GM19452 (cell line): ENCODE results near the gene BNIP1.
A peak's percentile ranks its signal among the peaks of the same experiment; 100 is the strongest.
"Not testable (repeated sequence)": the region's sequence is repeated elsewhere in the genome, so short reads cannot be mapped to it uniquely, and the experiment has no call there.

ENCODE experiments used
- ATAC-seq: cut with Tn5 transposase; IDR thresholded peaks from one replicate; pipeline ENCODE4 v1.9.1; 2021; ENCODE audit not compliant: unreplicated experiment

The BNIP1 gene, protein sequence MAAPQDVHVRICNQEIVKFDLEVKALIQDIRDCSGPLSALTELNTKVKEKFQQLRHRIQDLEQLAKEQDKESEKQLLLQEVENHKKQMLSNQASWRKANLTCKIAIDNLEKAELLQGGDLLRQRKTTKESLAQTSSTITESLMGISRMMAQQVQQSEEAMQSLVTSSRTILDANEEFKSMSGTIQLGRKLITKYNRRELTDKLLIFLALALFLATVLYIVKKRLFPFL

DNA sequence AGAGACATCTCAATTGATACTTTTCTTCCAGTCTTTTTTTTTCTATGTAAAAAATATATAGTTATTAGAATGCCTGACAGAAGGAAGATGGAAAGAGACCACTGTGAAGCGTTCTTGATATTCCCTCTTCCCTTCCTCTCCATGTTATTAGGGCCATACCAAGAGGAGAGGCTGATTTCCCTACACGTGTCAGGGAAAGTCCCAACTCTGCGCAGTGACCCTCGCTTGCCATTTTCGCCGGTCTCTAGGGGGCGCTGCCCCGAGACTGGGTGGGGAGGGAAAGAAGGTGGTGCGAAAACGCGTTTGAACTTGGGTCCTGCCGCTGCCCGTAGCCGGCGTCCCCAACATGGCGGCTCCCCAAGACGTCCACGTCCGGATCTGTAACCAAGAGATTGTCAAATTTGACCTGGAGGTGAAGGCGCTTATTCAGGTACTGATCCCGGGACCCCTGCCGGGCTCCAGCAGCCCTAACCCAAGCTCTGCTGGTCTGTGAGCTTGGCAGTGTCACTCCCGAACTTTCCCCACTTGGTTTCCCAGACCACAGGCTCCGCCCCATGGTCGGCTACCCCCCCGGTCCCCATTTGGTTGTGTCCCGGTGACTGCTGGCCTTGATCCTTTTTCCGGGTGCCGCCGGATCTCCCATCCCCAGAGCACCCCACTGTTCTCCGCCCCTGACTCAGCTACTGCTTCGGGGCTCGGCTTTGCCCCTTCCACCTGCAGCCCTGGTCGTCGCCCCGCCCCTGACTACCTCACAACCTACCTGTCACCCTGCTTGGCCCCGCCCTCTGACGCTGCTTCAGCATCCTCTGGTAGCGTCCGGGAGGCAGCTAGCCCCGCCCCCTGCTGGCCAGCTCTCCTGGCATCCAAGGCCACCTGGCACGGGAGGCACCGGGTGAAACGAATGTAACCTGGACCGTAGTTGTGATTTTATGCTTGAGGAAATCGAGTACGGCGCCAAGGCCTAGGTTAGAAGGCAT, at the start of gene BNIP1:
Gene BNIP1, plus strand, starts transcription at position 332 of the 977 bp plus-strand sequence. Its CDS starts 15 bp downstream, at position 347.
- peak; percentile 94 for ATAC-seq

DNA sequence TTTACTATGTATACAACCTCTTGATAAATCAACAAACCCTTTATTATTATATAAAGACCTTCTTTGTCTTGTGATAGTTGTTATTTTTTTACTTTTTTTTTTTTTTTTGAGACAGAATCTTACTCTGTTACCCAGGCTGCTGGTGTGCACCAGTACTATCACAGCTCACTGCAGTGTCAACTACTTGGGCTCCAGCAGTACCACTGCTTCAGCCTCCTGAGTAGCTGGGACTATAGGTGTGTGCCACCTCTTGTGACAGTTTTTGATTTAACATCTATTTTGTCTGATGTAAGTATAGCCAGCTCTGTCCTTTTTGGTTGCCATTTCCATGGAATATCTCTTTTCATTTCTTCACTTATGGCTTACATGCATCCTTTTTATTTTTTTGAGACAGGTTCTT, 45.5 kb upstream of the BNIP1 start:
- no peak for ATAC-seq

DNA sequence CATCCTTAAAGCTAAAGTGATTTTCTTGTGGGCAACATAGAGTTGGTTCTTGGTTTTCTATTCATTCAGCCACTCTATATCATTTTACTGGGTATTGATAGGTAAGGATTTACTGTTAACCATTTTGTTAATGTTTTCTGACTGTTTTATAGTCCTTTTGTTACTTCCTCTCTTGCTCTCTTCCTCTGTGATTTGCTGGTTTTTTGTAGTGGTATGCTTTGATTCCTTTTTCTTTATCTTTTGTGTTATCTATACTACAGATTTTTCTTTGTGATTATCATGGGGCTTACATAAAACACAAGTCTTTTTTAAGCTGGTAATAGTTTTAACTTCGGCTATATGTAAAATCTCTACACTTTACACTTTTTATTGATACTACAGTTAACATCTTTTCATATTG, 44.9 kb upstream of the BNIP1 start:
- no peak for ATAC-seq

DNA sequence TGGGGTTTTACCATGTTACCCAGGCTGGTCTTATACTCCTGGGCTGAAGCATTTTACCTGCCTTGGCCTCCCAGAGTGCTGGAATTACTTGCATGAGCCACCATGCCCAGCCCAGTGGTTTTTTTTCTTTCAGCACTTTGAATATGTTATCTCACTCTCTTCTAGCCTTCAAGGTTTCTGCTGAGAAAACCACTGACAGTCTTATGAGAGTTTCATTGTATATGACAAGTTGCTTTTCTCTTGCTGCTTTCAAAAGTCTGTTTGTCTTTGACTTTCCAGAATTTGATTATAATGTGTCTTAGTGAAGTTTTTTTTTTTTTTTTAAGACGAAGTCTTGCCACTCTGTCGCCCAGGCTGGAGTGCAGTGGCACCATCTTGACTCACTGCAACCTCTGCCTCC, 43.1 kb upstream of the BNIP1 start:
- no peak for ATAC-seq

DNA sequence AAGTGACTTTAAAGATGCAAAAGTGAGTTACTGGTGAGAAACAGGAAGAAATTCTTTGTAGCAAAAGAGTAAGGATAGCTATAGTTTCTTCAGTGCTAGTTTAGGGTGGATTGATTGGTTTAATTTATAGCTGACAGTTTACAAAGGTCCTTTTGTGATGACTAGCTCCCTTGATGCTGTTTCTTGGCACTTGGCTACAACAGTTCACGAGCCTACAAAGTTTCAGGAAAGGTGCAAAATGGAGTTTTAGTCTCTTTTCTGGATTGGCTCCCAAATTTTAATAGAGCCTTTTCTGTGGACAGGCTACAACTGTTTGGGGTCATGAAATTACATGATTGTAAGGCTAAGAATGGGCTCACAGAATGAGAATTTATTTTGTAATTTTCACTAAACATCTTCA, 40.9 kb upstream of the BNIP1 start:
- no peak for ATAC-seq

DNA sequence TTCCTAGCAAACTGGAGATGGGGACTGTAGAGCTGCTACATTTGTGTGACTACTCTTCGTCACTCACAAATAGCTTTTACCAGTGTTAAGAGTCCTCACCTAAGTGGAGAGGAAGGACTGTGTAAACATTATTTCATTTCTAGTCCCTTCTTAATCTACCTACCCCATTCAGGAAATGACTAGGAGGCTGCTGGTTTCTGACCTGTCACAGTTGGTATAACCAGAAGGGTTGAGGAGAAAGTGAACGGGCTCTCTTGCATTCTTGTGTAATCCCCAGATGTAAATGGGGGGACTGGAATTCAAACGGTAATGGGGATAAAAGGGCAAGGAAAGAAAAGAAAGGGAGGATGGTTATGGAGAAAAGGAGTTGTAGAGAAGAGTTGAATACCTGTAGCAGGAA, 35.4 kb upstream of the BNIP1 start:
- ATAC-seq: no peak

DNA sequence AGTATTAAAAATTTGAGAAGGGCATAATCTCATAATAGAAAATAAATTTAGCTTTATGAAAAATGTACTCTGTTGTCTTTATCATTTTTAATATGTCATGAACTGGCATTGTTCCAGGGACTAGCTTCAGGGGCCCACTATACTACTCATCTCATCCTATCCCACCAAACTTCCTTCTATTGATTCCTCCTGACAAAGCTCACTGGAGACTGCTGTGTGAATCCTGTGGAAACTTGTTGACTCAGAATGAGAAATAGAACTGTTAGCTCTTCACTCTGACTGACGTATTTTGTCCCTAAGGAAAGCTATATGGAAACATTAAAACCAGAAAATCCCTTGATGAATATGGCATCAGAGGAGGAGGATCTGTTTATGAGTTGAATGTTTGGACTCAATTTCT, 29.8 kb upstream of the BNIP1 start:
- no peak for ATAC-seq

DNA sequence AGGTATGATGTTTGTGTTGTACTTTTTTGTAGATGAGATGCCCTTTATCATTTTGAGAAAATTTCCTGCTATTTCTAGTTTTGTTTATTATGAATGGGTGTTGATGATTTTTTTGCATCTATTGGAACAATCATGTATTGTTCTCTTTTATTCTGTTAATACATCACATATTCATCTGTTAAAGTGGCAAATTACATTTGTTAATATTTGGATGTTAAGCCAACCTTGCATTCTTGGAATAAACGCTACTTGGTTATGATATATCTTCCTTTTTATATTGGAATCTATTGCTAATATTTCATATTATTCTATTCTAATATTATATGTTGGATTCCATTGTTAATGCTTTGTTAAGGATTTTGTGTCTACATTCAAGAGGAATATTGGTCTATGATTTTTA, 24.6 kb upstream of the BNIP1 start:
- no peak for ATAC-seq

DNA sequence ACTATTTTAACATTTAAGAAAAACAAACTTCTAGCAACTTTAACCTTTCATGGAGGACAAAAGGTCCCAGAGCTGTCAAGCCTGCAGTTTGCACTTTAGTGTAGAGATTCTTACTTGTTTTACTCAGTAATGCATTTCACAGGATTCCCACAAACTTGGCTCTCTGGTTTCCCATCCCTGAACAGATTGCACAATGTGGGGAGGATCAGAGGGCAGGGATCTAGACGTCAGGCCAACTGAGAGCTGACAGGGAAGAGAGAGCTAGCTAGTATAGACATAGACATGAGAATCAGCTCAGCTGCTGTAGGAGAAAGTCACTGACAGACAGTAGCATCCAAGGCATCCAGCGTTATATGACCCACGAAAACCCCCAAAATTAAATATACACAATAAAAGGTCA, 20.9 kb upstream of the BNIP1 start:
- no peak for ATAC-seq

DNA sequence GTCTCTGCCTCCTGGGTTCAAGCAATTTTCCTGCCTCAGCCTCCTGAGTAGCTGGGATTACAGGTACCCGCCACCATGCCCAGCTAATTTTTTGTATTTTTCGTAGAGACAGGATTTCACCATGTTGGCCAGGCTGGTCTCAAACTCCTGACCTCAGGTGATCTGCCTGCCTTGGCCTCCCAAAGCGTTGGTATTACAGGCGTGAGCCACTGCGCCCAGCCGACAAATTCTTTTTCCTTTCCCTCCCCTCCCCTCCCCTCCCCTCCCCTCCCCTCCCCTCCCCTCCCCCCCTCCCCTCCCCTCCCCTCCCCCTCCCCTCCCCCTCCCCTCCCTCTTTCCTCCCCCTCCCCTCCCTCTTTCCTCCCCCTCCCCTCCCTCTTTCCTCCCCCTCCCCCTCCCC, 12.2 kb upstream of the BNIP1 start:
- not testable (repeated sequence) for ATAC-seq

DNA sequence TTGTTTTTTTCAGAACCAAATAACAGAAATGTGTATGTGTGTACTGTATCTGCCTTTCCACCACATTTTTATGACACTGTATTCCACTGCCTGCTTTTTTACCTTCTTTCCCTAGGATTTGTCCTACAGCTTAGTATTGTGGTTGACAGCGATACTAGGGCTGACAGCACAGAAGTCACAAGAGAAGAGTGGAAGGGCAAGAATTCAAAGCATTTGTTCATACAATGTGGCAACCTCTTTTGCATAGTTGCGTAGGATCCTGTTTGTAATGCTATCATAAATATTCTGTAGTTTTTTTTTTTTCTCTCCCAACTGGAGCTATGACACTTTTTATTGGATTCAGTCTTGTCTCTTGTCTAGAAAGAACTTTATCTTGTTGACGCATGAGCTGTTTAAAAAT, 5.6 kb upstream of the BNIP1 start:
- no peak for ATAC-seq

DNA sequence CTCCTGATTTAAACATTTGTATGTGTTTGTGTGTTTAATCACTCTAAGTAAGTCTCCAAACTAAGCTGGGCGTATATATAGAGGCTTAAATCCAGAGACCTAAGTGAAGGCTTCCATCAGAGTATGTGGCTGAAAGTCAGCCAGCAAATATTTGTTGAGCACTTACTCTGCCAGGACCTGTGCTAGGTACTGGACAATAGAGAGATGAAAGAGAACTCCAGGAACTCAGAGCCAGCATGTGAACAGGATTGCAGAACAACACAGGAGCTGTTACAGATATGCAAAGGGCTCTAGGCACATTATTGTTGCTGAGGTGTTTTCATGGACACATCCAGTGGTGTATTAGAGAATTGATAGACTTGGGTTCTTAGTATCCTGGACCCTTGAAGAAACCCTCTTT, 4.7 kb upstream of the BNIP1 start:
- ATAC-seq: no peak

DNA sequence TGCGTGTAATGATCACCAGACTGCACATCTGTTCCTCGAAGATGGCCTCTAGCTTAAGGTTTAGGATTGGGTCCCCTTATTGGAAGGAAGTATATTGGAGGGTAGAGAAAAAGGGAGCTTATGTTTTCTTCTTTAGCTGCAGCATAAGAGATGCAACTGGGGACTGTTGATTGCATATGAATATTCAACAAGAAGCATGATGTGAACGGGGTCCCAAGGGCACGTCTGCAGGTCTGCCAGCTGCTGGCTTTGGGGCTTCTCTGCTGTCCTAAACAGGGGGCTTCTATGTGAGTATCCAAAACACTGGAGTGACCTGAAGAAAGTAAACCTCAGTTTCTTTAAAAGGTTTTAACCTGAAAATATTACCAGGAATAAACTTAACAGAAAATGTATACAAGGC, 3.6 kb upstream of the BNIP1 start:
- no peak for ATAC-seq

DNA sequence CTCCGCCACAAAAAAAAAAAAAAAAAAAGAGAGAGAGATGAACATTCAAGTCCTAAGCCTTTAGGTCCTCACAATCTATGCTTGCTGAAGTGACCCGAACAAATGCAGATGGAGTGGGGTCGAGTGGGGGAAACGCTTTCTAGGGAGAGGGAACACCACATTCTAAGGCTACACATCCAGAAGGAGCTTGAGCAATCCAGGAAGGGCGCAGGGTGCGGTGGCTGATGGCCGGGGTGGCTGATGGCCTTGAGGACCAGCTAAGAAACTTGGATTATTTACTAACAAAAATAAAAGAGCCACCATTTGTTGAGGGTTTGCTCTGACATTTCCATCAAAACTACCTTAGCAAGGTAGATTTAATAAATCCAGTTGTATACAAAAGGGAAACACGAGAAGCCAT, 764 bp upstream of the BNIP1 start:
- no peak for ATAC-seq

DNA sequence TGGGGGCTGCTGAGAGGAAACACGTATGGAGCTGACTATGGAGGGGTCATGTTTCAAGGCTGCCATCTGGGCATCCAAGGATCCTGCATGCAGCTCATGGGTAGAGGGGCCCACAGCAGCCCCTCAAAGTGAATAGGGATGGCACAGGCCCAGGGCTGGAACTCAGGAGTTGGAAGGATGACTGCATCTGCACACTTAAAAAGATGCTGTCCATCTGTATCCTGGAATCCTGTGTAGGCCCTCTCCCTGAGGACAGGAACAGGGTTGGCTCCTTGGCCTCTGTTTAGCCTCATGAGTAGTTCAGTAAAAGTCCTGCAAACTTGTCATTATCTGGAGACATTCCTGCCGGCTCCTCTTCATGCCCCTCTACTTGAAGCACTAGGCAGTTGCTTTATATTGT, 4.0 kb downstream of the BNIP1 start:
- no peak for ATAC-seq

DNA sequence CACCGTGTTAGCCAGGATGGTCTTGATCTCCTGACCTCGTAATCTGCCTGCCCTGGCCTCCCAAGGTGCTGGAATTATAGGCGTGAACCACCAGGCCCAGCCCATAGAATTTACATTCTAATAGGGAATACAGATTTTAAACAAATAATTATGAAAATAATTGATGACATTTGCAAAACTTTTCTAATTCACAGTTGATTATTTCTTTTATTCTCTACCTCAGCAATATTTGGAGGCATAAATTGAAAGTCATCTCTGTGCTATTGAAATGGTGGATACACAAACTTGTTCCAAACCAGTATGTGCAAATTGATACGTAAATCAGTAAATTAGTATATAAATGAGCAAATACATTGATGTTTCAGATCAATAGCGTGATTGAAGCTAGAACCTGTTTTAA, 8.2 kb downstream of the BNIP1 start:
- ATAC-seq: no peak

DNA sequence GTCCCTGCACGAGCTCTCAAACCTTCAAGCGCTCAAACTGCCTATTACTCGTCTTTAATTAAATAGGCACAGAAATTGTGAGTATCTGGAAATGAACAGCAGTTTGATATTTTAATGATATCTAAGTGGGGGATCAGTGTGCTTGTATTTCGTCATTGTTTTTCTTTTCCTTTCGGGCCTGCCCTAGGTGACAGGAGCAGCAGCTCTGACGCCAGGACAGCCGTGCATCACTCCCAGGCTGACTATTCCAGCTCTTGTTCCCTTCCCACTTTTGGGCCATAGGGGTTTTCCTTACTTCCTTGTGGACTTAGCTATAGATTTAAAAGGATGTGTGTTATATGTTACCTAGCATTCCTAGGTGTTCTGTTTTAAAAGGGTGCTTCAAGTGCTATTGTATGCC, 9.5 kb downstream of the BNIP1 start:
- no peak for ATAC-seq

DNA sequence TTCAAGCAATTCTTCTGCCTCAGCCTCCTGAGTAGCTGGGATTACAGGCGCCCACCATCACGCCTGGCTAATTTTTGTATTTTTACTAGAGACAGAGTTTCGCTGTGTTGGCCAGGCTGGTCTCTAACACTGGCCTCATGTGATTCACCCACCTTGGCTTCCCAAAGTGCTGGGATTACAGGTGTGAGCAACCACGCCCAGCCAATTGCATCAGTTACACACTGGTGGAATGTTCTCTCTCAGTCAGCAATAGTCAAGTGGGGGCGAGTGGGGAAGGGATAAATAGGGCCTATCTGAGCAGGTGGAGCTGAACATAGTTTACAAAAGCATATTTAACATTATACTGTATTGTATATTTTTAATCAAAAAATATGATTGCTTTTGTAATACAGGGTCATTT, 10.3 kb downstream of the BNIP1 start:
- not testable (repeated sequence) for ATAC-seq

DNA sequence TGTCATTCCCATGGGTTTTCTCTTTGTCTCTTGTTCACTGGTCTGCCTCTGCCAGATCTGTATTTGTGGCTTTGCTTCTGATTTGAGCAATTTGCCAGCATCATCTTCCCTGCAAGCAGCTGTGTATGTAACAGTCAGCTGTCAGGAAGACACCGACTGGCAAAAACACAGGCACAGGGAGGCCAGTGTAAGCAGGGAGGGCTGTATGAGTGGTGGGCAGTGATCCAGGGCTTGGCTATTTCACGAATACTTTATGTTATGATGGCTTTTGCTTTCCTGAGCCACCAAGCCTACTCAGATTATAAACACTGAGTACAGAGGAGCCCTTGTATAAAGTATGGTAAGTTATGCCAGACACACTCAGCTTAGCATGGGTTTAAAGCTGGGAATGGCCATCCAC, 11.6 kb downstream of the BNIP1 start:
- no peak for ATAC-seq

DNA sequence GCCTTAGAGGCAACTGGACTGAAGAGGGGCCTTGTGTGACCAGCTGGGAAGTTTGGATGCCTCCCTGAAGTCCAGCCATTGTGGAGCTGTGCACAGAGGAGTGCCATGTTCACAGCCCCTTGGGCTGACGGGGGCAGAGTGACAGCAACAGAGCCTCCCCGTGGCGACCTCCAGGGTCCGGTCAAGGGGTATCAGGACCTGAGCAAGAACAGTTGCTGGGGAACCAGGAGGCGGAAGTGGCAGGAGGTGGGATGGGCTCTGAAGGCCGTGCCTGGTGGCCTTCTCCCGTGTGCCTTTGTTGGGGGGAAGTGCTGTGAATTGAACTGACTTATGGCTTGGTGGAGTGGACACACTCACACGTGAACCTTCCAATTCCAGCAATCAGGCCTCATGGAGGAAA, 14.0 kb downstream of the BNIP1 start:
- ATAC-seq: no peak

DNA sequence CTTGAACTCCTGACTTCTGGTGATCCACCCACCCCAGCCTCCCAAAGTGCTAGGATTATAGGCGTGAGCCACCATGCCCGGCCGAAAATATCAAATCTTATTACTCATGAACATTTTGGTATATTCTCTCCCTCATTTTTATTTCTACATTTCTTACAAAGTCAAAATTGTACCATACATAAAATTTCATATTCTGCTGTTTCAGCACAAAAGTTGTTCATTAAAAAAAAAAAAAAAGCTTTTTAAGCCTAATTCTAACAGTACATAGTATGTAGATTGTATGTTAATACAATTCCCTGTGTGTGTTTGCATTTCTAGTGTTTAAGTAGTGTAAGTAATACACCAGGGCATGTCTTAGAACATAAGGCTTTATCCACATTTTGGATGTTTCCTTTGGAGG, 14.9 kb downstream of the BNIP1 start:
- no peak for ATAC-seq

DNA sequence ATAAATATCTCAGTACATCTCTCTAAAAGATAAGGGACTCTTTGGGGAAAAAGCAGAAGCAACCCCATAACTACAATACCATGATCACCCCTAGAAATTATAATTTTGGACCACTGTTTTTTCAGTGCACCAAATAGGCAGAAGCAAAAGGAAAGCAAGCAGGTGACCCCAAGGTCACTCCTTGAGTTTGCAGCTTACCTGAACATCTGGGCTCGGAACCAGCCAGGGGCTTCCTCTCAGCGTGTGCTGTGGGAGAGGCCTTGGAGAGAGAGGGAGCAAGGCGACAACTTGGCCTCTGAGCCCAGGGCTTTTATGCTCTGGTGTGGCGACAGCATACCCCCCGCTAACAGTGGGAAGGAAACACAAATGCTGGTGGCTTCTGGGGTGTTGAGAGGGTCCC, 16.8 kb downstream of the BNIP1 start:
- no peak for ATAC-seq
